IMR-90 (cell line): Measurements from ENCODE around the gene LRG1. TPM values are rescaled to one million over a fixed set of nuclear protein-coding genes. Genes with fewer than 3 reads are reported as not detected.
A peak's percentile ranks its signal among the peaks of the same experiment; 100 is the strongest.

Experiments
- ATAC-seq: fragments of 200-7000 bp; cut with Tn5 transposase; 2 replicates; pipeline ENCODE4 v1.9.1; 2020; ENCODE audit warnings: low read depth, mild to moderate bottlenecking, moderate library complexity
- BruUV-seq: library from RNA; stranded (reverse); fragments of 400-500 nt; replicated peaks from 2 replicates; lab custom pipeline; 2021; lab: Mats Ljungman, UMichigan
- CTCF ChIA-PET: fragments of 300-600 bp; formaldehyde crosslinking; extraction: SDS; loops from one replicate; lab custom pipeline; 2021; ENCODE audit warnings: antibody characterized with exemption; lab: Yijun Ruan, JAX
- POLR2A ChIA-PET: fragments of 300-600 bp; sonication (Branson Sonifier 250); formaldehyde crosslinking; loops from one replicate; lab custom pipeline; 2022; ENCODE audit warnings: antibody characterized with exemption; ENCODE audit not compliant: unreplicated experiment; lab: Charles Lee
- DNase-seq: peaks from one replicate; pipeline ENCODE4 v3.0.0; 2013
- H2AFZ ChIP-seq: replicated peaks from 2 replicates; pipeline ENCODE3; 2013; ENCODE audit warnings: low read length, mild to moderate bottlenecking; ENCODE audit not compliant: poor library complexity
- H2AK5ac ChIP-seq: 2 replicates; pipeline ENCODE4 v1.6.1; 2013; ENCODE audit warnings: low read depth, low read length, inconsistent platforms
- H2AK9ac ChIP-seq: replicated peaks from 2 replicates; pipeline ENCODE3; 2013; ENCODE audit warnings: mild to moderate bottlenecking, low read depth, low read length, moderate library complexity; ENCODE audit not compliant: poor library complexity
- H2BK120ac ChIP-seq: 2 replicates; pipeline ENCODE4 v1.6.1; 2013; ENCODE audit warnings: low read depth, low read length, inconsistent platforms
- H2BK15ac ChIP-seq: 3 replicates; pipeline ENCODE4 v1.6.1; 2013; ENCODE audit warnings: low read depth, low read length, inconsistent platforms
- H2BK20ac ChIP-seq: 2 replicates; pipeline ENCODE4 v1.6.1; 2013; ENCODE audit warnings: low read depth, mild to moderate bottlenecking, inconsistent platforms, low read length, moderate library complexity
- H2BK5ac ChIP-seq: 2 replicates; pipeline ENCODE4 v1.6.1; 2013; ENCODE audit warnings: mild to moderate bottlenecking, low read depth, low read length, inconsistent platforms; ENCODE audit not compliant: poor library complexity, severe bottlenecking
- H3K14ac ChIP-seq: replicated peaks from 2 replicates; pipeline ENCODE4 v1.6.1; 2013; ENCODE audit warnings: low read depth, low read length, inconsistent platforms
- H3K18ac ChIP-seq: 2 replicates; pipeline ENCODE4 v1.6.1; 2013; ENCODE audit warnings: low read depth, low read length, control low read depth
- H3K23ac ChIP-seq: 2 replicates; pipeline ENCODE4 v1.6.1; 2013; ENCODE audit warnings: low read depth, low read length, inconsistent platforms
- H3K27ac ChIP-seq: 2 replicates; pipeline ENCODE4 v1.5.1; 2013; ENCODE audit warnings: mild to moderate bottlenecking, control low read depth, low read length; ENCODE audit not compliant: insufficient read depth
- H3K27me3 ChIP-seq: 2 replicates; pipeline ENCODE4 v1.6.1; 2013; ENCODE audit warnings: low read length; ENCODE audit not compliant: control insufficient read depth, insufficient read depth
- H3K36me3 ChIP-seq: 2 replicates; pipeline ENCODE4 v1.6.1; 2013; ENCODE audit warnings: low read length, mixed read lengths; ENCODE audit not compliant: control insufficient read depth, insufficient read depth
- H3K4ac ChIP-seq: 2 replicates; pipeline ENCODE4 v1.6.1; 2013; ENCODE audit warnings: low read depth, low read length, inconsistent platforms
- H3K4me1 ChIP-seq: 2 replicates; pipeline ENCODE4 v1.6.1; 2013; ENCODE audit warnings: low read length, mixed read lengths; ENCODE audit not compliant: control insufficient read depth, insufficient read depth
- H3K4me2 ChIP-seq: 2 replicates; pipeline ENCODE4 v1.6.1; 2013; ENCODE audit warnings: low read depth, mild to moderate bottlenecking, control low read depth, low read length, moderate library complexity
- H3K4me3 ChIP-seq: 2 replicates; pipeline ENCODE4 v1.5.1; 2013; ENCODE audit warnings: low read depth, mild to moderate bottlenecking, control low read depth, low read length, moderate library complexity; ENCODE audit not compliant: insufficient read depth
- H3K56ac ChIP-seq: 2 replicates; pipeline ENCODE4 v1.6.1; 2013; ENCODE audit warnings: low read length, inconsistent platforms; ENCODE audit not compliant: insufficient read depth; ENCODE audit errors: extremely low read depth
- H3K79me1 ChIP-seq, 2 experiments: 2 replicates each; pipeline ENCODE4 v1.6.1; 2013; ENCODE audit warnings: low read length in 2 of 2, inconsistent platforms in 1 of 2, low read depth in 1 of 2
- H3K9ac ChIP-seq: 2 replicates; pipeline ENCODE4 v1.6.1; 2013; ENCODE audit warnings: low read depth, low read length, control low read depth
- H3K9me1 ChIP-seq: 2 replicates; pipeline ENCODE4 v1.6.1; 2013; ENCODE audit warnings: low read length, inconsistent platforms; ENCODE audit not compliant: insufficient read depth
- H3K9me3 ChIP-seq: 2 replicates; pipeline ENCODE4 v1.6.1; 2013; ENCODE audit warnings: low read length; ENCODE audit not compliant: control insufficient read depth, insufficient read depth
- H4K20me1 ChIP-seq: 2 replicates; pipeline ENCODE4 v1.6.1; 2013; ENCODE audit warnings: low read length, inconsistent platforms; ENCODE audit not compliant: insufficient read depth
- H4K5ac ChIP-seq: 2 replicates; pipeline ENCODE4 v1.6.1; 2013; ENCODE audit warnings: mild to moderate bottlenecking, low read depth, low read length, control low read depth
- H4K8ac ChIP-seq, 2 experiments: 2 replicates each; pipeline ENCODE4 v1.6.1; 2013; ENCODE audit warnings: low read depth in 2 of 2, low read length in 2 of 2, control low read depth in 1 of 2, inconsistent platforms in 1 of 2
- H4K91ac ChIP-seq: 2 replicates; pipeline ENCODE4 v1.6.1; 2013; ENCODE audit warnings: low read depth, low read length, inconsistent platforms; ENCODE audit not compliant: insufficient read depth
- BHLHE40 ChIP-seq: fragments of 150-350 bp; IDR thresholded peaks from 2 replicates; pipeline ENCODE4 v1.6.1; 2016; ENCODE audit warnings: mild to moderate bottlenecking, low read depth, low read length
- CEBPB ChIP-seq: IDR thresholded peaks from 2 replicates; pipeline ENCODE4 v1.6.1; 2012; ENCODE audit warnings: low read depth, low read length, improper control_type of control experiment
- ELK1 ChIP-seq: fragments of 150-350 bp; IDR thresholded peaks from 2 replicates; pipeline ENCODE4 v1.6.1; 2016; ENCODE audit warnings: low read depth, mild to moderate bottlenecking, low read length, moderate library complexity, borderline replicate concordance
- MAFK ChIP-seq: IDR thresholded peaks from 2 replicates; pipeline ENCODE4 v1.6.1; 2012; ENCODE audit warnings: low read depth, low read length, improper control_type of control experiment
- NFE2L2 ChIP-seq: fragments of 150-350 bp; IDR thresholded peaks from 2 replicates; pipeline ENCODE4 v1.6.1; 2016; ENCODE audit warnings: low read depth, mild to moderate bottlenecking, low read length
- POLR2A ChIP-seq: IDR thresholded peaks from 2 replicates; pipeline ENCODE4 v1.6.1; 2012; ENCODE audit warnings: mild to moderate bottlenecking, low read depth, low read length
- RCOR1 ChIP-seq: IDR thresholded peaks from 2 replicates; pipeline ENCODE4 v1.6.1; 2012; ENCODE audit warnings: mild to moderate bottlenecking, low read length, improper control_type of control experiment; ENCODE audit not compliant: insufficient replicate concordance
- RFX5 ChIP-seq: IDR thresholded peaks from 2 replicates; pipeline ENCODE4 v1.8.0; 2012; ENCODE audit warnings: low read depth, mild to moderate bottlenecking, low read length, moderate library complexity
- WGBS, 2 experiments: methylation state at CpG; one replicate each; pipeline versions ENCODE4 v1.1.5 to v1.1.7; 2013; ENCODE audit warnings: missing lambda C conversion rate in 2 of 2; ENCODE audit not compliant: insufficient read length in 1 of 2; ENCODE audit errors: extremely low coverage in 2 of 2; 5-methylcytosine and 5-hydroxymethylcytosine counted together
- dilution Hi-C: fragments of 300-500 bp; cut with HindIII; formaldehyde crosslinking; loops from one replicate; pipeline ENCODE4 v1.14.3; 2018; ENCODE audit warnings: low sequenced_read_pairs; ENCODE audit not compliant: unreplicated experiment
- in situ Hi-C: fragments of 300-500 bp; cut with MboI; formaldehyde crosslinking; loops from 3 replicates; pipeline ENCODE4 v1.14.3; 2019; ENCODE audit warnings: low sequenced_read_pairs, inconsistent platforms, mixed read lengths
- intact Hi-C: fragments of 100-400 bp; cut with micrococcal nuclease; formaldehyde crosslinking; loops from 2 replicates; pipeline ENCODE4 v1.10.0; 2022
- polyA plus RNA-seq, 3 experiments: library from polyadenylated mRNA; depleted of rRNA; stranded (reverse); fragments of >200 nt; gene quantifications; 2 replicates each; pipeline ENCODE4 v1.2.3, GENCODE V29; 2012; ENCODE audit warnings: low replicate concordance in 1 of 3
- total RNA-seq: library from RNA; depleted of rRNA; stranded (reverse); fragments of >200 nt; gene quantifications from 2 replicates; pipeline ENCODE4 v1.2.3, GENCODE V29; 2012
- TF ChIP-seq, protein P1 (sequence below): conservative IDR thresholded peaks from 2 replicates; pipeline ENCODE4 v1.5.1; 2012; ENCODE audit warnings: mild to moderate bottlenecking, low read depth, low read length, improper control_type of control experiment

LRG1 gene
- total and polyA plus RNA-seq, 2 of the 4 experiments (the other 2 are of a cell fraction): not detected

- ATAC-seq (no peak), DNase-seq (no peak)
- H3K23ac ChIP-seq: no peak overlapping the region
- BruUV-seq: no TSS peak
- H3K4me2 ChIP-seq: no peak overlapping the region
- no peak overlapping the region for H3K56ac ChIP-seq
- no peaks in the 10 kb centered on the region for H3K27me3 ChIP-seq
- intact Hi-C loops: no loop called here
- no peak overlapping the region for H2BK5ac ChIP-seq
- H2BK120ac ChIP-seq: no peak overlapping the region
- no peak overlapping the region for H4K91ac ChIP-seq
- dilution Hi-C loops: no loop called here
- no peak overlapping the region for H2AK5ac ChIP-seq
- no peak overlapping the region for H3K27ac ChIP-seq
- ChIA-PET POLR2A (no interaction called here), CTCF (no interaction called here)
- H2AK9ac ChIP-seq: no peak overlapping the region
- H4K5ac ChIP-seq: no peak overlapping the region
- in situ Hi-C loops: no loop called here
- no peak overlapping the region for H3K14ac ChIP-seq
- H2BK15ac ChIP-seq: no peak overlapping the region
- H2BK20ac ChIP-seq: no peak overlapping the region
- peak overlapping the region; percentile 32 for H2AFZ ChIP-seq
- H3K9me1 ChIP-seq: peaks cover 5% of the 10 kb centered on the region; the same call in 1 of the 2 replicates
- no peak overlapping the region for H3K4me3 ChIP-seq
- H3K9me3 ChIP-seq: no peaks in the 10 kb centered on the region
- H4K20me1 ChIP-seq: no peaks in the 10 kb centered on the region
- no peak overlapping the region for H3K4ac ChIP-seq
- no peak overlapping the region for H4K8ac ChIP-seq
- peaks cover 9% of the 10 kb centered on the region for H3K4me1 ChIP-seq
- WGBS, 2 experiments: 52% methylated on average over 11 of the region's 22 CpGs; no CpG with 5 or more reads in 1 of the 2 experiments
- TF ChIP-seq ELK1 (no peak), BHLHE40 (no peak), MAFK (no peak), CEBPB (no peak), POLR2A (no peak), NFE2L2 (no peak), RCOR1 (no peak), RFX5 (no peak)
- TF ChIP-seq, protein P1, sequence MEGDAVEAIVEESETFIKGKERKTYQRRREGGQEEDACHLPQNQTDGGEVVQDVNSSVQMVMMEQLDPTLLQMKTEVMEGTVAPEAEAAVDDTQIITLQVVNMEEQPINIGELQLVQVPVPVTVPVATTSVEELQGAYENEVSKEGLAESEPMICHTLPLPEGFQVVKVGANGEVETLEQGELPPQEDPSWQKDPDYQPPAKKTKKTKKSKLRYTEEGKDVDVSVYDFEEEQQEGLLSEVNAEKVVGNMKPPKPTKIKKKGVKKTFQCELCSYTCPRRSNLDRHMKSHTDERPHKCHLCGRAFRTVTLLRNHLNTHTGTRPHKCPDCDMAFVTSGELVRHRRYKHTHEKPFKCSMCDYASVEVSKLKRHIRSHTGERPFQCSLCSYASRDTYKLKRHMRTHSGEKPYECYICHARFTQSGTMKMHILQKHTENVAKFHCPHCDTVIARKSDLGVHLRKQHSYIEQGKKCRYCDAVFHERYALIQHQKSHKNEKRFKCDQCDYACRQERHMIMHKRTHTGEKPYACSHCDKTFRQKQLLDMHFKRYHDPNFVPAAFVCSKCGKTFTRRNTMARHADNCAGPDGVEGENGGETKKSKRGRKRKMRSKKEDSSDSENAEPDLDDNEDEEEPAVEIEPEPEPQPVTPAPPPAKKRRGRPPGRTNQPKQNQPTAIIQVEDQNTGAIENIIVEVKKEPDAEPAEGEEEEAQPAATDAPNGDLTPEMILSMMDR: no peak
- no peaks in the 10 kb centered on the region for H3K79me1 ChIP-seq
- H3K36me3 ChIP-seq: no peaks in the 10 kb centered on the region
- H3K9ac ChIP-seq: no peak overlapping the region
- H3K18ac ChIP-seq: no peak overlapping the region
Measured at GRCh38 chr19:4571305-4571917, 31.6 kb upstream of the LRG1 start.
